ENCODE results near the gene VIPR2.
A peak's percentile ranks its signal among the peaks of the same experiment; 100 is the strongest.
"Not testable (repeated sequence)": the region's sequence is repeated elsewhere in the genome, so short reads cannot be mapped to it uniquely, and the experiment has no call there.

VIPR2 gene

DNA sequence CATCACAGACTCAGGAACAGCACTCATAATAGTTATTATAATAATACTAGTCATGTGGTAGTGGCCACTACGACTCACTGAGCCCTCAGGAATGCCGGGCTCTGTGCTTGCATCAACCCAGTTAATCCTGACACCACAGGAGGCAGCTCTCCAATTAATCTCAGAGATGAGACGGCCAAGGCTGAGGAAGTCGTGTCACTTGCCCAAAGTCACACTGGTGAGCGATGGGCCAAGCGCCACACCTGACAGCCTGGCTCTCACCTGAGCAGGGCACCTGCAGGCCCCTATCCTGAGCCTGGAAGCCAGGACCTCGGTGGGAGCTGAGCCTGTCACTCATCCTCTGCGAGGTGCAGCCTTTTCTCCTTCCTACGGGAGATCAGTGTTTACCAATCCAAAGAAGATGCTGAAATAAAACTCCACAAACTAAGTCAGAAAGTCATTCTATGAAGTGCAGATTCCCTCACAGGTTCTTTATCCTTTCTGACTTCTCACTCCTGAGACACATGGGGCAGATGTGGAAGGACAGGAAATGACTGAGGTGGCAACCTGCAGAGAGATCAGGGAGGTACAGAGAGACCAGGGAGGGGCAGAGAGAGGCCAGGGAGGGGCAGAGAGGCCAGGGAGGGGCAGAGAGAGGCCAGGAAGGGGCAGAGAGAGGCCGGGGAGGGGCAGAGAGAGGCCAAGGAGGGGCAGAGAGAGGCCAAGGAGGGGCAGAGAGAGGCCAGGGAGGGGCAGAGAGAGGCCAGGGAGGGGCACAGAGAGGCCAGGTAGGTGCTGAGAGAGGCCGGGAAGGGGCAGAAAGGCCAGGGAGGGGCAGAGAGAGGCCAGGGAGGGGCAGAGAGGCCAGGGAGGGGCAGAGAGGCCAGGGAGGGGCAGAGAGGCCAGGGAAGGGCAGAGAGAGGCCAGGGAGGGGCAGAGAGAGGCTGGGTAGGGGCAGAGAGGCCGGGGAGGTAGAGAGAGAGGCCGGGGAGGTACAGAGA is 38.5 kb downstream of the VIPR2 start:
- no peak for DNase-seq

GRCh38 chr7:159105066-159105780 is 39.4 kb downstream of the VIPR2 start:
- no peak for DNase-seq

- DNase-seq = no peak
Measured at GRCh38 chr7:159104188-159104920, 40.3 kb downstream of the VIPR2 start.

DNA sequence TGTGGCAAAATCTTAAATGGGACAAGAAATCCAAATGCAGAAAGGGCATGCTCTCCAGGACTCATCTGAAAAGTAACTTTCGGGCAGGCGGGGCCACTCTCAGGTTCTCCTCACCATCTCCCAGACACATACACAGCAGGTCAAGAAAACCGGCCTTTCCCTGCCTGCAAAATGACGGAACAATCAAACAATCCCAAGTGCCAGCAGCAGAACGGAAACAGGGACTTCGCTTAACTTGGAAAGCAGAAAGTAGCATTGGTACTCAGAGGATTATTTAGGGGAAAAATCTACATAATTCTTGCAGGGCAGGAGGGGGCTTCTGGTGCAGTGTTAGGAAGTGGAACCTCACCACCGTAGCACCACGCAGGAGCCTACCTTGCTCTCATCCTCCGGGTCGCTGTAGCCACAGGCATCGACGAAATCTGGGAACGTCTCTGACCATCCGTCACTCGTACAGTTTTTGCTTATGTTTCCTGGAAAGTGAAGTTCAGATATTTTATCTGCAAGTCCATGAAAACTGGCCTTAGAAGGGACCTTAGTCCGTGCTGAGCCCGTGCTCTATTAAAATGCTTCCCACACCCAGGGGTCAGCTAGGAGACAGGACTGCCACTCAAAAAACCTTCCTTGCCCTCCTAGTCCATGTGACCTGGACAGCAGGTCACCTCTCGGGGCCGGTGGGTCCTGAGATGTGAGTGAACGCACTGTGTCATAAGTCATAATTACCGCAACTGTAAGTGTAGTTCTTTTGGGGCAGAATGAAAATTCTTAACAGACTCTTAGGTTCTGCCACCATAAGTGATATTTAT is 41.1 kb downstream of the VIPR2 start:
- no peak for DNase-seq

DNA sequence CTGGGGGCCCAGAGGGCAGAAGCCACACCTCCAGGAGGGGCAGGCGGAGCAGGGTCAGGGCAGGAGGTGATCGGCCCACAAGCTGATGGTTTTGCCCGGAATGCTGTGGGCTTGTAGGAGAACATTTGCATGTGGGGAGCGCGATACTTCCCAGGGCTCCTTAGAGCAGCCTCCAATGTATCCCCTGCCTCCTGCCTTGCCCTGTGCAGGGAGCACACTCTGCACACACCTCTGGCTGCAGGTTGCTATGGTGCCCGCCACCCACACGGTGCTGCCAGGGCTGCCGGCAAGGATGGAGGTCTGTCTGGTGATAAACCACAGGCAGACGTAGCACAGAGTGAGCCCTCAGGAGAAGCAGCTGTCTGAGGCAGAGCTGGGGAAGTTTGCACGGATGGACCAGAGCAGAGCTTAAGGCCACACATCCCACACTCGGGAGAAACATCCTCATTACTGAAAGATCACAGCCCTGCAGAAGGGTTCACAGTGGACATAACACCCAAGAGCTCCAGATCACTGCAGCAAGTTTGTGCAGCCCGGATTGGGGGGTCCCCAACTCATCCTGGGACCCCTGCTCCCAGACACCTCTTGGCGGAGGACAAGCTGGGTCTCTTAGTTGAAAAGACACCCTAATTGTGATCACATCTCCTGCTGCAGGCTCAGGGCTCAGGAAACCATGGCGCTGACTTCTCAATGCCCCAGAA is 41.8 kb downstream of the VIPR2 start:
- no peak for DNase-seq

- DNase-seq = not testable (repeated sequence)
Measured at GRCh38 chr7:159101661-159102091, 43.0 kb downstream of the VIPR2 start.

- DNase-seq = not testable (repeated sequence)
Measured at GRCh38 chr7:159101083-159101395, 43.6 kb downstream of the VIPR2 start.

- DNase-seq = not testable (repeated sequence)
Measured at GRCh38 chr7:159100281-159101082, 44.2 kb downstream of the VIPR2 start.

DNA sequence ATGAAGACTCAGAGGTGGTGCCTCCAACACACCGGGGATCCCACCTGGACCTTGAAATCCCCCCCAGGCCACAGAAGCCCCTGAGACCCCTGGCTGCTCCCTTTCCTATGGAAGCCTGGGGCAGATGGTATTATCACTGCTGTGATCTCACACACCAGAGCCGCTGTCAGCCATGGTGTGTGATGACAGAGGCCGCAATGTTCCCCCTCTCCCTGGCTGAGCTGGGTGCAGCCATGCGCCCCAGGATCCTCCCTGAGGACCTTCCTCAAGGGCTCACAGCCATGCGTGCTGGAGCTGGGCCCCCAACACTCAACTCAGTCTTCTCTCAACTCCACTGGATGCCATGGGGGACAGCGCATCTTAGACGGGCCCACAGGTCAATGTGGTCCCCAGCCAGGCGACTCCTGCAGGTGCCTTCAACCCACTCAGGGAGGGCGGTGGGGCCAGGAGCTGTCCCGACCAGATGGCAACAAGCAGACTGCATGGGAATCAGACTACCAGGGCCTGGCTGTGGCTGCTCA is 44.9 kb downstream of the VIPR2 start:
- no peak for DNase-seq

DNA sequence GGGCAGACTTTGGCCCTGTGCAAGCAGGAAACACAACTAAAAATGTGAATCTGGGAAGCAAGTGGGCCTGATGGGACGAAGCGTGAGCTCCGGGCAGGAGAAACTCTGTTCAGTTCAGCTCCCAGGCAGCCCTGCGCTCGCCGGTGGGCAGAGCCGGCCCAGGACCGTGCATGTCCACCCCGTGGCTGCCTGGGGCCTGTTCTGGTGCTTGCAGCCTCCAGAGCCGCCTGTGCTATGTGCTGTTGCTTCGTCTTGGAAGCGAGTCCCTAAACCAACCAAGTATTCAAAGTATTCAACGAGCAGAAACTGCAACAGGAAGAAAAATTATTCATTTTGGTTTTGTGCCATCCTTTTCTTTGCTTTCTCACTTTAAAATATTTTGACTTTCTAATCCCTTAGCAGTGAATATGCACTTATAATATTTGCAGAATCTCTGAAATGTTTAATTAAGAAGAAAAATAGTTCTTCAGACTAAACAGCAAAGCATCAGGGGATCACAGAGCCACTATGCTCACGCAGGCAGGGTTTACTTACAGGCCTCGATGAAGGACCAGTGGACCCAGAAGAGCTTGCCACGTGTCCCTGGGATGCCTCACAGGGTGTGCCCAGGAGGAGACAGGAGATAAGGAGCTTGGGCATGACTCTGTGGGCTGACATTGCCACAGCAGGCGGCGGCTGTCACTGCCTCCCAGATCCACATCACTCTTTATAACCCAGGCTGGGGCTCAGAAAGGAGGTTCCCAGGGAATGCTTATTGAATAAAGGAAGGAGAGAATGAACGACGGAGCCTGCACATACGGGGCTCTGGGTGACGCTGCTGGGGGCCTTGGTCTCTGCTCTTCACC is 45.6 kb downstream of the VIPR2 start:
- DNase-seq = no peak

GRCh38 chr7:159098424-159098786 is 46.3 kb downstream of the VIPR2 start:
- DNase-seq = no peak

DNA sequence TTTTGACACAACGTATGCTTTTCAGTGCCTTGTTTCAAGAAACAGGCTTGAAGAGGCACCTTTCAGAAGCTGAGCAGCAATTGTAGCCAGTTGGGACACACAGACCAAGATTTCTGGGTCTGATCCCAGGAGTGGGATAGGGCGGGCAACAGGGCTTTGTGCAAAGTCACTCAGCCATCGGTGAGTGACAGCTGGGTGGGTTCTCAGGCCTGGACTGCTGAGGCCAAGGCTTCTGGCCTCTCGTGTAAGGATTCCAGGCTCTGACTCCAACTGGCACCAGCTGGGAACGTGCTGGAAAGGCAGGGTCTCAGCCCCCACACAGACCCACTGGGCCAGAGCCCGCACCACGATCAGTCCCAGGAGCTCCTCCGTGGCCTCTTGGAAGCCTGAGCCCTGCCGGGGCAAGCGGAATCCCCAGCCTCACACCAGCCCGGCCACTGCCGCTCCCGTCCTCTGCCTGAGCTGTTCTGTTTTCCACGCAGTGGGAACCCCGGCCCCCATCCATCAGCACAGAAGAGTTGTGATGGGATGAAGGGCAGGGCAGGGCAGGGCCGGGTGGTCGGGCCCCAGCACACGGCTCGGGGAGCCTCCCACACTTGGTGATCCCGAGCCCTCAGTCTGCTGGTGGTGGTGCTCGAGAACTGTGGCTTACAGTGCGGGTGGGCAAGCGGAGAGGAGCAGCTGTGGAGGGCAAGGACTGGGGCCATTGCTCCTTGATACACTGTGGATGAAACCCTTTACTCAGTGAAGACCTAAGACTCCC is 46.8 kb downstream of the VIPR2 start:
- peak in 12 of 51 donors; percentile 8 to 52 (median 24) for DNase-seq

GRCh38 chr7:159096736-159097581 is 47.7 kb downstream of the VIPR2 start:
- DNase-seq = no peak

DNA sequence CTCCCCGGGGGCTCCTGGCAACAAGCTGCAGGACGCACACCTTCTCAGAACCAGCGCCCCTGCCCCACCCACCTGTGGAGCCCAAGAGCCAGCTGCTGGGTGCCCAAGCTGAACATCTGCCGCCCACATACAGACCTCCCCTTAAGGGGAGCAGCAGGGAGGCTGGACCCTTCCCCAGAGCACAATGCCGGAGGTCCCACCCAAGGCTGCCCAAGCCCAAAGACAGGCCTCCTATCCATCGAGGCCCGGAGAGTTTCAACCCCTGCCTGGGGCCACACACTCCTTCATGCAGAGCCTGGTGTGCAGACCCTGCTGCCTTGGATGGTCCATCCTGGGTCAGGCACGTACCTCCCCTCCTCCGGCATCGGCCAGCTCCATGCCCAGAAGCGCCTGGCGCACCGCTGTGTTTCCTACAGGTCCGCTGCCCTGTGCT is 48.7 kb downstream of the VIPR2 start:
- no peak for DNase-seq

- DNase-seq = no peak
Measured at GRCh38 chr7:159094919-159095915, 49.5 kb downstream of the VIPR2 start.

Data from hypothalamus (tissue), 51 donors.